BLaER1 treated with 17β-estradiol and CSF1 and Interleukin-3, amounts not matched to agents 10 nM and 100 nM (cell line): ENCODE measurements around the gene HEXB.

Experiments
- H3K27ac ChIP-seq, 11 experiments: shearing (Covaris generic); formaldehyde crosslinking; 2 replicates each; pipeline ENCODE4 v1.8.1; 2022
- H3K27me3 ChIP-seq, 11 experiments: shearing (Covaris generic); formaldehyde crosslinking; 2 replicates each; pipeline ENCODE4 v1.8.1; 2022
- H3K36me3 ChIP-seq, 11 experiments: shearing (Covaris generic); formaldehyde crosslinking; 2 replicates each; pipeline ENCODE4 v1.8.1; 2022
- H3K4me1 ChIP-seq, 10 experiments: shearing (Covaris generic); formaldehyde crosslinking; 2 replicates each; pipeline ENCODE4 v1.8.1; 2022
- H3K4me2 ChIP-seq, 11 experiments: shearing (Covaris generic); formaldehyde crosslinking; 2 replicates each; pipeline ENCODE4 v1.8.1; 2022
- H3K4me3 ChIP-seq, 10 experiments: shearing (Covaris generic); formaldehyde crosslinking; 2 replicates each; pipeline ENCODE4 v1.8.1; 2022
- H3K9ac ChIP-seq, 11 experiments: shearing (Covaris generic); formaldehyde crosslinking; 2 replicates each; pipeline ENCODE4 v1.8.1; 2022
- H3K9me3 ChIP-seq, 11 experiments: shearing (Covaris generic); formaldehyde crosslinking; replicated peaks in 1 of 11; 2 replicates each; pipeline ENCODE4 v1.8.1; 2022
- H4K20me1 ChIP-seq, 11 experiments: shearing (Covaris generic); formaldehyde crosslinking; 2 replicates each; pipeline ENCODE4 v1.8.1; 2022
- Cebpa-rat ChIP-seq, 11 experiments: shearing (Covaris generic); IDR thresholded peaks; 2 replicates each; pipeline ENCODE4 v1.8.1; 2022

Gene HEXB

DNA sequence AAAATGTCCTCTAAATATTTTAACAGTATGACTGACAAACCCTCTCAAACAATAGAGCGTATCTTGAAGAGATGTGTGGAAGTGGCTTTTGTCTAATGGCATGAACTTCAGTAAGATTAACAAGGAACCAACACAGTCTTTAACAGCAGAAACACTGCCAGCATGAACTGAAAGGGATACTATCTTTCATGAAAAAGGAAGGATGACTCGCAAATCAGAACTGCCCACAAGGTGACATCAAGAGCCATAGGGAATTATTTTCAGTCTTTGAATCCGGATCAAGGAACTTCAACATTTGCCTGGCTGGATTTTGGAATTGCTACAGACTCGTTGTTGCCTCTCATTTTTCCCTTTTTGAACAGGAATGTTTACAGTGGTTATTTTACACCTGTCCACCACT is 5.1 kb upstream of the HEXB start:
- Histone ChIP-seq H3K4me3 (no peak overlapping the region), H4K20me1 (no peaks in the 10 kb centered on the region)

GRCh38 chr5:74685979-74686631 is 1.1 kb downstream of the HEXB start:
- TF ChIP-seq Cebpa-rat (IDR thresholded peaks at IDR 0.05), result peak in 10 of 11 experiments; percentile 40 to 87 (median 82); a peak in 17 of 22 replicates
- H3K36me3 ChIP-seq, result peaks cover 24 to 44% (median 34%) of the 10 kb centered on the region in 11 experiments
- peak overlapping the region; percentile 95 to 100 (median 98) for H3K9ac ChIP-seq
- no peaks in the 10 kb centered on the region for H3K27me3 ChIP-seq
- H3K4me2 ChIP-seq, result peak overlapping the region; percentile 79 to 96 (median 93)
- no peaks in the 10 kb centered on the region for H3K9me3 ChIP-seq
- H3K4me3 ChIP-seq, result peak overlapping the region; percentile 85 to 100 (median 96)
- peaks cover 47 to 68% (median 54%) of the 10 kb centered on the region in 10 experiments for H3K4me1 ChIP-seq
- H4K20me1 ChIP-seq, result peaks cover 13 to 50% (median 45%) of the 10 kb centered on the region in 11 experiments; a peak in 21 of 22 replicates
- peak overlapping the region; percentile 94 to 100 (median 98) for H3K27ac ChIP-seq

More for the DNA sequence above, 5.1 kb upstream of the HEXB start:
- Histone ChIP-seq H3K9ac (no peak overlapping the region), H3K9me3 (no peaks in the 10 kb centered on the region), H3K27me3 (no peaks in the 10 kb centered on the region), H3K4me2 (peak overlapping the region in 10 of 11 experiments; percentile 14 to 95 (median 64); a peak in 15 of 22 replicates), H3K4me1 (peaks cover 44 to 52% (median 46%) of the 10 kb centered on the region in 10 experiments), H3K36me3 (no peaks in the 10 kb centered on the region), H3K27ac (no peak overlapping the region)
- TF ChIP-seq Cebpa-rat (IDR thresholded peaks at IDR 0.05), result no peak

- H3K36me3 ChIP-seq, result peaks cover 35 to 55% (median 45%) of the 10 kb centered on the region in 11 experiments
- no peaks in the 10 kb centered on the region for H3K9me3 ChIP-seq
- H3K4me2 ChIP-seq, result peak overlapping the region; percentile 79 to 96 (median 93)
- H3K9ac ChIP-seq, result peak overlapping the region in 9 of 11 experiments; percentile 95 to 100 (median 98); a peak in 15 of 22 replicates
- H3K4me3 ChIP-seq, result peak overlapping the region in 8 of 10 experiments; percentile 85 to 100 (median 97); a peak in 16 of 20 replicates
- H4K20me1 ChIP-seq, result peaks cover 13 to 61% (median 54%) of the 10 kb centered on the region in 11 experiments; a peak in 21 of 22 replicates
- peaks cover 40 to 66% (median 47%) of the 10 kb centered on the region in 10 experiments for H3K4me1 ChIP-seq
- H3K27ac ChIP-seq, result peak overlapping the region in 10 of 11 experiments; percentile 96 to 100 (median 98); a peak in 18 of 22 replicates
- no peaks in the 10 kb centered on the region for H3K27me3 ChIP-seq
- no peak for TF ChIP-seq Cebpa-rat (IDR thresholded peaks at IDR 0.05)
Measured at GRCh38 chr5:74686962-74687751, 2.1 kb downstream of the HEXB start.

DNA sequence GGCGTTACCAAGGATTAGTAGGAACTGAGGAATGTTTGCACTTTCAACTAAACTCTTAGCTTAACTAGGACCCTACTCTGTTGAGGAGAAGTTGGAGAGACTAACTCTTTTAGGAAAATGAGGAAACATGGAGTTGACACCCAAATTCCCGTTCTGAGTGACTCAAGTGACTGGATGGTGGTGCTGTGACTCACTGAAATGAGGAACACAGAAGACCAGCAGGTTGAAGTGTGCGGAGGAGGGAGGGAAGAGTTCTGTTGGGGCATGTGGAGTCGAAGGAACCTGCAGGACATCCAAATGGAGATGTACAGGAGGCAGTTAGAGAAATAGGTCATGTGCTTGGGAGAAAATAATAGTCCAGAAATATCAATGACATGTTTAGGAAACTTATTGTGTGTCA is 8.2 kb downstream of the HEXB start:
- H3K36me3 ChIP-seq, result peaks cover 77 to 99% (median 97%) of the 10 kb centered on the region in 11 experiments
- H3K9ac ChIP-seq, result no peak overlapping the region
- H3K4me3 ChIP-seq, result no peak overlapping the region
- H3K27ac ChIP-seq, result no peak overlapping the region
- H3K9me3 ChIP-seq, result no peaks in the 10 kb centered on the region
- peaks cover 0 to 40% (median 2%) of the 10 kb centered on the region in 10 experiments; a peak in 7 of 20 replicates for H3K4me1 ChIP-seq
- TF ChIP-seq Cebpa-rat (IDR thresholded peaks at IDR 0.05), result no peak
- peaks cover 0 to 90% (median 69%) of the 10 kb centered on the region in 11 experiments; a peak in 19 of 22 replicates for H4K20me1 ChIP-seq
- no peaks in the 10 kb centered on the region for H3K27me3 ChIP-seq
- H3K4me2 ChIP-seq, result peak overlapping the region in 2 of 11 experiments; percentile 42 to 50; a peak in 4 of 22 replicates

DNA sequence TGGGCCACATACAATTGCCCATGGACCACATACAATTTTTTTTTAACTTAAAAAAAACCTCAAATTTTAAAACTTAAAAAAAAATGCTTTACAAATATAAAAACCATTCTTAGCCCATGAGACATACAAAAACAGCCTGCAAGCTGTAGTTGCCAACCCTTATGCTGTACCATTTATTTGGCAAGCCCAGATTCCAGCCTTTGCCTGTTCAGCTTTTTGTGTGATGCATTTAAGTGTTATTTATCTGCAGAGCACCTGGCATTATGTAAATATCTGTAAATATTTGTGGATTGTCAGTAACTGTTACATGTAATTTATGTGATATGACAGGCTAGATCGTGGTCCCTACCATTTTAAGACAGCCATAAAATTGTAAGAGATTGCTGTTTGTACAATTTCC is 32.6 kb downstream of the HEXB start:
- H3K9me3 ChIP-seq, result no peaks in the 10 kb centered on the region

GRCh38 chr5:74722271-74722670 is 37.2 kb downstream of the HEXB start:
- TF ChIP-seq Cebpa-rat (IDR thresholded peaks at IDR 0.05), result no peak

More for the DNA sequence above, 32.6 kb downstream of the HEXB start:
- H3K9ac ChIP-seq, result no peak overlapping the region
- H4K20me1 ChIP-seq, result peaks cover 0 to 70% (median 14%) of the 10 kb centered on the region in 11 experiments; a peak in 9 of 22 replicates
- peaks cover 0 to 4% (median 0%) of the 10 kb centered on the region in 10 experiments; a peak in 1 of 20 replicates for H3K4me1 ChIP-seq
- no peak for TF ChIP-seq Cebpa-rat (IDR thresholded peaks at IDR 0.05)
- no peaks in the 10 kb centered on the region for H3K27me3 ChIP-seq
- no peak overlapping the region for H3K4me2 ChIP-seq
- H3K27ac ChIP-seq, result no peak overlapping the region
- H3K36me3 ChIP-seq, result peaks cover 83 to 100% (median 100%) of the 10 kb centered on the region in 11 experiments
- no peak overlapping the region for H3K4me3 ChIP-seq

DNA sequence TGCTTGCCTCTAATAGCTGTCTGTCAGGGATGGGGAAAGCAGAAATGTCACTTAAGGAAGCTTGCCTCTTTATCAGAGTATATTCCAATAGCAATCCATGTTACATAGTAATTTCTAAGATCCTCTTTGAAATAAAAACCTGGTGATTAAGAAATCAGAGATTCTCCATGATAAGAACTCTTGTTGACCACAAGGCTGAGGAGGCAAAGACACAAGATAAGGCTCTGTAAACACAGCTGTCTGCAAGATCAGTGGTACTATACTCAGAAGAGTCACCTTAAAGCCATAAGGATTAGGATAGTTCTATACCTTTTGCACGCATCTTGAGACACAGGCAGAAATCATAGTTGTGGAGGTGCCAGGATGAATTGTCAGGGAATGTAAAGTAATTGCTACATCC is 40.3 kb downstream of the HEXB start:
- Histone ChIP-seq H3K4me2 (no peak overlapping the region), H4K20me1 (peaks cover 0 to 30% (median 0%) of the 10 kb centered on the region in 11 experiments; a peak in 7 of 22 replicates), H3K9ac (no peak overlapping the region), H3K4me1 (no peaks in the 10 kb centered on the region), H3K27me3 (no peaks in the 10 kb centered on the region), H3K9me3 (no peaks in the 10 kb centered on the region), H3K36me3 (peaks cover 88 to 100% (median 99%) of the 10 kb centered on the region in 11 experiments), H3K27ac (no peak overlapping the region), H3K4me3 (no peak overlapping the region)
- no peak for TF ChIP-seq Cebpa-rat (IDR thresholded peaks at IDR 0.05)

More at GRCh38 chr5:74722271-74722670, 37.2 kb downstream of the HEXB start:
- no peaks in the 10 kb centered on the region for H3K9me3 ChIP-seq
- peaks cover 94 to 100% (median 99%) of the 10 kb centered on the region in 11 experiments for H3K36me3 ChIP-seq
- no peaks in the 10 kb centered on the region for H3K27me3 ChIP-seq
- no peak overlapping the region for H3K27ac ChIP-seq
- no peak overlapping the region for H3K9ac ChIP-seq
- H3K4me2 ChIP-seq, result no peak overlapping the region
- no peak overlapping the region for H3K4me3 ChIP-seq
- H3K4me1 ChIP-seq, result peaks cover 0 to 4% (median 0%) of the 10 kb centered on the region in 10 experiments; a peak in 1 of 20 replicates
- H4K20me1 ChIP-seq, result peaks cover 0 to 48% (median 6%) of the 10 kb centered on the region in 11 experiments; a peak in 8 of 22 replicates

DNA sequence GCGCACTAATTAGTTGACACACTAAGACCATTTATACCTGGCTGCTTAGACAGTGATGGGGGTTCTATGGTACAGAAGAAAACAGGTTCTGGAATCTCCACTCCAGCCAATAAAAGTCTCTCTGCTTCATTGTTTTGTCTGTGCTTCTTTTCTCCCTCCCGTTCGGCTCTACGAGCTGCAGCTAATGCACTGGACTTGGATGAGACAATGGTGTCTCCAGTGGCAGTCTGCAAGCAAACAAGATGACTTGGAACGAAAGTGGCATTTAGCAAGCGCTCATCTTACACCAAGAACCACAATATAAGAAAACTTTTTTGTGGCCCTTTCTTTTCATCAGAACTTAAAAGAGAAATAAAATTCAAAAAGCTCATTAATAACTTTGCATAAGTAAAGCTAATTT is 51.7 kb downstream of the HEXB start:
- Histone ChIP-seq H3K9ac (no peak overlapping the region), H3K4me3 (no peak overlapping the region), H4K20me1 (peaks cover 0 to 9% (median 0%) of the 10 kb centered on the region in 11 experiments; a peak in 1 of 22 replicates), H3K9me3 (no peaks in the 10 kb centered on the region), H3K27ac (no peak overlapping the region), H3K36me3 (peaks cover 73 to 100% (median 95%) of the 10 kb centered on the region in 11 experiments), H3K4me2 (no peak overlapping the region), H3K4me1 (no peaks in the 10 kb centered on the region), H3K27me3 (no peaks in the 10 kb centered on the region)
- no peak for TF ChIP-seq Cebpa-rat (IDR thresholded peaks at IDR 0.05)
